ENCODE measurements around the gene NPAS3.

Gene NPAS3

GRCh38 chr14:33606591-33606990 is 667.9 kb downstream of the NPAS3 start:
- in situ Hi-C loops (cut with MboI; ENCODE audit: low sequenced_read_pairs): no loop called here

- in situ Hi-C loops (cut with MboI; ENCODE audit: low sequenced_read_pairs): no loop called here
Measured at GRCh38 chr14:33609582-33609981, 670.9 kb downstream of the NPAS3 start.

DNA sequence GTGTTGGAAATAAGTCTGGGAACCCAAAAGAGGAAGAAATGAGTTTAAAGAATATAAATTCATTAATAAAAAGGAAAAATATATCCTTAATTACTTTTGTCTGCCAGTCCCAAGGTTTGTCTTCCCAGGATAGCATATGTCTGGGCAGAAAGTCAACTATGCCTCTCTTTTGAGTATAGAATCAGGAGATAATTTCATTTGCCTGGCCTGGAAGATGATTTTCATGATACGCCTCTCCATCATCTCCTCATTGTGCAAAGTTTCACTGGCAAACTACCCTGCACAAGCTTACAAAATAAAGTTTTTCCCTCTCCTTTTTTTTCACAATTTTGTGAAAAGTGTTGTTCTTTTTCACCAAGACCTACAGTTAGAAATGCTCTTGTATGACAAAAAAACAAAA is 671.4 kb downstream of the NPAS3 start:
- in situ Hi-C loops (cut with MboI; ENCODE audit: low sequenced_read_pairs): no loop called here

DNA sequence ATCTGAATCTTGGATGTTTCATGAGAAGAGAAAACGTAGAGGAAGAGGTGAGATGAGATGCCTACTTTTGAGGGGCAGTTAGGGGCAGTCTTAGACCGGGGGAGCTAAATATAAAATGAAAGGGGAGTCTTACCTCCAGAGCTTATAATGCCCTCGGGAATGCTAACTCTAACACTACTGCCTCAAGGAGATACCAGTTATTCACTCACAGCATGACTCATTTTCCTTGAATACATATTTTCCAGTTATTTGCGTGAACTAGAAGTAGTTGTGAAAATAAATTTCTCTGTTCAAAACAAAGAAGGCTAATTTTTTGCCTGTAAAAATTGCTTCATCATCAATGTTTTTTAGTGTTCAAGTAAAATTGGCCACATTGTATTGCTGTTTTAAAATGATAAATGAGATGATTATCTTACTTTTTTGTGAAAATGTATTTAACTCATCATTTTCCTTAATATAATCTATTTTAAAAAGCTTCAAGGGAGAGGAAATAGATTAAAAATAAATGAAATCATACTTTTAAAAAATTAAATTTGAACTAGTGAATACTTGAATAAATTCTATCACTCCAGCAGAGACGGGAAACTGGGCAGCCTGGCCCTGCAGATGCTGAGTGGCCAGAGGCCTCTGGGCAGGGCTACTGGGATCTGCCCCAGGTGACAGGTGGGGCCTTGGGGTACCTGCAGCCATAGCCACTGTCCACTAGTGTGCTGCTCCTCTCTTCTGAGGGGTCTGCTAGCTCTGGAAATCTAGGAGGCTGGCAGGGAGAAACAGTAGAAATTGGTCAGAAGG is 672.9 kb downstream of the NPAS3 start:
- in situ Hi-C loops (cut with MboI; ENCODE audit: low sequenced_read_pairs): no loop called here

GRCh38 chr14:33612197-33612505 is 673.5 kb downstream of the NPAS3 start:
- in situ Hi-C loops (cut with MboI; ENCODE audit: low sequenced_read_pairs): no loop called here

GRCh38 chr14:33617154-33617553 is 678.5 kb downstream of the NPAS3 start:
- in situ Hi-C loops (cut with MboI; ENCODE audit: low sequenced_read_pairs): no loop called here

- in situ Hi-C loops (cut with MboI; ENCODE audit: low sequenced_read_pairs): no loop called here
Measured at GRCh38 chr14:33618361-33619105, 679.9 kb downstream of the NPAS3 start.

DNA sequence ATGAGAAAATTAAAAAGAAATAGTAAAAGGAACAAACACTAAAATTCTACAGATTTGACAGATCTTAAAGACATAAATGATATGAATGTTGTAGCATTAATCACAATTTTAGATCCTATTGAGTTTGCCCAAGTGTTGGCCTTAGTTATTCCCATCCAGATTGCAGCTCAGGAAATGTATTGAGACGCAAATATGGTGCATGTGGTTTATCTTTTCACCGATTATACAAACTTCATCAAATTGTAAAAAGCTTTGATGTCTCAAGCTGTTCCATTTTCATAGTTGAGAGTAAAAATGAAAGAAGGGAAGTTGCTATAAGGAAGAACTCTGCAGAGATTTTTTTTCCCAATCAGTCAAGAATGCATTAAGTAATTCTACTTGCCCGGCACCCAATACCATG is 683.8 kb downstream of the NPAS3 start:
- in situ Hi-C loops (cut with MboI; ENCODE audit: low sequenced_read_pairs): no loop called here

GRCh38 chr14:33629792-33630191 is 691.1 kb downstream of the NPAS3 start:
- in situ Hi-C loops (cut with MboI; ENCODE audit: low sequenced_read_pairs): no loop called here

GRCh38 chr14:33631021-33631420 is 692.3 kb downstream of the NPAS3 start:
- in situ Hi-C loops (cut with MboI; ENCODE audit: low sequenced_read_pairs): no loop called here

DNA sequence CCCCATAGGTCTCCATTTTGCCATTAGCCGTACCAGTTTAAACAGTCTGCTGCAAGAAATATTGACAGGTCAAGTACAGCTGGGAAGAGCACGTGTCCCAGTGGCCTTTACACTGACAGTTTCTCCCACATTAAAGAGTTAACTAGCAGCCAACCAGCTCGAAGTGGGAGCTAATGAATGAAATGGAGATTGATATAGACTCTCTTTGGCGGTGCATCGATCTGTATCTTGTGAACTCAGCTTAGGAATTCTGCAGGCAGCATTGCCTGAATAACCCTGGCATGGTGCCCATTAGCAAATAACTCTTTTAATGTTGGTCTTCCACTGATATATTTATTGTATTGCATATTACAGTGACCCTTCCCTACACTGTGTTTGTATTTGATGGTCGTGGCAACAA is 692.8 kb downstream of the NPAS3 start:
- in situ Hi-C loops (cut with MboI; ENCODE audit: low sequenced_read_pairs): no loop called here

- in situ Hi-C loops (cut with MboI; ENCODE audit: low sequenced_read_pairs): no loop called here
Measured at GRCh38 chr14:33634631-33635030, 696.0 kb downstream of the NPAS3 start.

GRCh38 chr14:33636716-33637115 is 698.0 kb downstream of the NPAS3 start:
- in situ Hi-C loops (cut with MboI; ENCODE audit: low sequenced_read_pairs): no loop called here

GRCh38 chr14:33642080-33642479 is 703.4 kb downstream of the NPAS3 start:
- in situ Hi-C loops (cut with MboI; ENCODE audit: low sequenced_read_pairs): no loop called here

DNA sequence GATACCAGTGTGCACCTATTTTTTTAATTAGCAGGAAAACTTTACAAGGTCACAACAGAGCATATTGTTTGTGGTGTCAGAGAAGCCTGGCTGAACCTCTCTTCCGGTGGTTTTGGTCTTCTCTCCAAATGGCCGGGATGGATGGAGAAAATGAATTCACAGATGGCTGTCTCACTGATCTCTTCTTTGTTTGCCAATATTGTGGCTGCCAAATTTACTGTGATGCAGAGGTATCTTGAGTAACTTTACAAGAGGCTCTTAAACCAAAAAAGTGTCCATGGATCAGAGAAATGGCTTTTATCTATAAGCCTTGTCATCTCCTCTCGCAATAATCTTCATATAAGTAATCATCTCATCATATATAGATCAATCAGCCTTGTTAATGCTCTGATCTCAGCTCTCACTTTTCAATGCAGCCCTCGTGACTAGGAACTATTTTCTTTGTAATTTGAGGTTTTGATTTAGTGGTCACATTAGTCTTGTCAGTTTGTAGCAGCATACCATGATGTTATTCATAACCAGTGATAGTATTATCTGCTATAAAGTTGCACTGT is 704.1 kb downstream of the NPAS3 start:
- in situ Hi-C loops (cut with MboI; ENCODE audit: low sequenced_read_pairs): no loop called here

GRCh38 chr14:33643426-33644181 is 704.9 kb downstream of the NPAS3 start:
- in situ Hi-C loops (cut with MboI; ENCODE audit: low sequenced_read_pairs): no loop called here

DNA sequence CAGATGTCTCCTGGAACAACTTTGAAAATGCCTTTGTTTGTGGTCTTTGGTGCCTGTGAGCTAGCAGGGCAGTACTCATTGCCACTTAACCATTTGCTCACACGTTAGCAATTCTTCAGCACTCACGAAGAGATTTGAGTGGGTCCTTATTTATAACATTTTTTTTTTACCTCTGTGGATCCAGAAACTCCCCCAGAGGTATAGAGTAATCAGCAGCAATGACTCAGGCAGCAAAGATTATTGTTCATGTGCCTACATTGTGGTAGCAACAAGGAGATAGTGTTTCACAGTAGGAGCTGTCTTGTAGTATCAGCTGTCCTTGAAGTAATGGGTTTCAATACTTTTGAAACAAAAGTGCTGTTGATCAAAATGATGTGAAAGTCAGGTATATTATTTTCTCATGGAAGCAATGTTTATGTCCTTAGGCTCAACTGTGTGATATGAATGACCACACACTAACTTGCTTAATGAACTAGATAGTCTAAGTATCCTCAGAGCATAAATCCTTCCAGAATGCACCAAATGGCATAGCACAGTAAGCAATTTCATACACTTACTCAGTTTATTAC is 708.1 kb downstream of the NPAS3 start:
- in situ Hi-C loops (cut with MboI; ENCODE audit: low sequenced_read_pairs): no loop called here

DNA sequence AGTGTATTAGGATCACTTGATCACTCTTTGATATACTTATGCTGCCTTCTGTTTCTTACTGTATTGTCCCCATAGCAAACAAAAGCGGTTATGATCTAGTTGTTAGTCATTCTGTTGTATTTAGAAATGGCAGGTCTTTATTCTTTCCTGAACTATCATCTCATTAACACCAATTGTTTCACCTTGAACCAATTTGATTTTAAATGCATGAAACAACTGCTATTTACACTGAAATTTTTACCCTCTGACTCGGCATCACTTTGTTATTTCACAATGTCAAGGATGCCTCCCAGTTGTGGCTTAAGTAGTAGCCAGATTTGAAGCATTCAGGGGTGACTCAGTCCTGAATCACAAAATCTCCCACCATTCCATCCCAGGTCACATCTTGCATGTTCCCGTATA is 708.7 kb downstream of the NPAS3 start:
- in situ Hi-C loops (cut with MboI; ENCODE audit: low sequenced_read_pairs): no loop called here

- in situ Hi-C loops (cut with MboI; ENCODE audit: low sequenced_read_pairs): no loop called here
Measured at GRCh38 chr14:33650430-33650829, 711.8 kb downstream of the NPAS3 start.

DNA sequence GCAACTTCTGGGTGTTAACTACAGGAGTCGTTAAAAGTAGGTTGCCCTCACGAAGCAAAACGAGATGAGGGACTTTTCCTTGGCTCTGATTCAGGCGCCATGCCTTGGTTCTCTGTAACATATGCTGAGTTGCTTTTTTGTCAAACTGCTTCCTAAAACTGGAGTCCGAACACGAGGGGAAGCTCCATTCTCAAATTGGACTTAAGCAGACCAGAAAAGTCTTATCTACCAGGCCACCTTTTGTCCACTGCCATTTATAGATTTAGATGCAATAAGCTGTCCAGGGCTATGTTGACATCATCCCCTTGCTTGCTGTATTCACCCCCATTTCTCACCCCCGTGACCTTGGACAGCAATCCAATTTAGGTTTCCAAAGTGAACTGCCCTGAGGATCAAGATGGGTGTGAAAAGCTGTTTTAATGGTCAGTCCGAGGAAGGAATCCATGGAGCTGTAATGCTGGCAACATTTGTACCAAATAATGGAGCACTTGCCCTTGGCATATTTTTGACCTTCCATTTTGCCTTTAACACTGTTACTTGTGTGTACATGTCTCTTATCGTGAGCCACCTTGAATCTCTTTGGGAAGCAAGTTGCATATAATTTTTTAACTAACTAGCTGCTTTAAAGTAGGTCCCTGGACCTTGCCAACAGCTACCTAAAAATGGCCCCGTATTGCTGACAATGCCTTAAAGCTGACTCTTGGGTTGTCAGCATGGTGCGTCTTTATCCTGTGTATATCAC is 714.1 kb downstream of the NPAS3 start:
- in situ Hi-C loops (cut with MboI; ENCODE audit: low sequenced_read_pairs): no loop called here

DNA sequence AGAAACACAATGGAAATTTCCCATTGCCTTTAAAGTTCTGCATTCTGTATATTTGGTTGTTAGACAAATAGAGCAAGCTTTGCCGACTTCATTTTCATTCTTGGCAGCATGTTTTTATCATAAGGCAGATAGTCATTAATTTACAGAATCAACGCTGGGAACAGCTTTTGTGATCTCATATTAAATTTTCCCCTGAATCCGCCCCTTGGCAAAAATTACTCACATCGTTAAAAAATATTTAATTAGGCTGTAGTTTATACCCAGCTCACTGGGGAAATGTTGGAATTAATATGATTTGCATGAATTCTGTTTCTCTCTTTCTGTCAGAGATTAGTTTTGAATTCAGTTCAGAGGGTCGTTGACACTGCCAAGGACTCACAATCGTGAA is 714.6 kb downstream of the NPAS3 start:
- in situ Hi-C loops (cut with MboI; ENCODE audit: low sequenced_read_pairs): no loop called here
